D721Med (cell line): Measurements from ENCODE around the gene LRRC3C.

Experiments
- DNase-seq: peaks from one replicate; pipeline ENCODE4 v3.0.0; 2011; ENCODE audit warnings: low spot score; ENCODE audit not compliant: insufficient read length
- FAIRE-seq: peaks from 2 replicates; lab custom pipeline; 2011; peaks lifted over from hg19 to GRCh38; lab: Jason Lieb, UNC
- TF ChIP-seq, protein P1 (sequence below): IDR thresholded peaks from 2 replicates; pipeline ENCODE4 v1.5.1; 2012; ENCODE audit warnings: mild to moderate bottlenecking, control low read depth; ENCODE audit not compliant: insufficient read depth; ENCODE audit errors: missing control alignments

Gene LRRC3C

DNA sequence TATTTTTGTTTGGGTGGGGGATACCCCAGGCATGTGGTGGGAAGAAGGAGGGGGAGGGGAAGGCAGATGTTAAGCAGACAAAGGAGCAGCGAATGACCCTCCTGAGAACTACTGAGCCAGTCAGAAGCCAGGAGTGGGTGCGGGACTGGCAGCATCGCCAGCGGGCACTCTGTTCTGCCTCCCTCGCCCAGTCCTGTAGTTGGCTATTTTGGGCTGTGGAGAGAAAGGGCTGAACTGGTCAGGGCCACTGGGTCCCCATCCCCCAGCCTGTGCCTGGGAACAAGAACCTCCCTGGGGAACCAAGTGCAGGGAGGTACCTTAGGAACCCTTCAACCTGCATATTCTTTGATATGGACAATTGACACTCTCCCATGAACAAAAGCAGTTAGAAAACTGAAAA, 6.4 kb downstream of the LRRC3C start:
- DNase-seq (no peak), FAIRE-seq (no peak)
- TF ChIP-seq, protein P1, sequence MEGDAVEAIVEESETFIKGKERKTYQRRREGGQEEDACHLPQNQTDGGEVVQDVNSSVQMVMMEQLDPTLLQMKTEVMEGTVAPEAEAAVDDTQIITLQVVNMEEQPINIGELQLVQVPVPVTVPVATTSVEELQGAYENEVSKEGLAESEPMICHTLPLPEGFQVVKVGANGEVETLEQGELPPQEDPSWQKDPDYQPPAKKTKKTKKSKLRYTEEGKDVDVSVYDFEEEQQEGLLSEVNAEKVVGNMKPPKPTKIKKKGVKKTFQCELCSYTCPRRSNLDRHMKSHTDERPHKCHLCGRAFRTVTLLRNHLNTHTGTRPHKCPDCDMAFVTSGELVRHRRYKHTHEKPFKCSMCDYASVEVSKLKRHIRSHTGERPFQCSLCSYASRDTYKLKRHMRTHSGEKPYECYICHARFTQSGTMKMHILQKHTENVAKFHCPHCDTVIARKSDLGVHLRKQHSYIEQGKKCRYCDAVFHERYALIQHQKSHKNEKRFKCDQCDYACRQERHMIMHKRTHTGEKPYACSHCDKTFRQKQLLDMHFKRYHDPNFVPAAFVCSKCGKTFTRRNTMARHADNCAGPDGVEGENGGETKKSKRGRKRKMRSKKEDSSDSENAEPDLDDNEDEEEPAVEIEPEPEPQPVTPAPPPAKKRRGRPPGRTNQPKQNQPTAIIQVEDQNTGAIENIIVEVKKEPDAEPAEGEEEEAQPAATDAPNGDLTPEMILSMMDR = no peak

DNA sequence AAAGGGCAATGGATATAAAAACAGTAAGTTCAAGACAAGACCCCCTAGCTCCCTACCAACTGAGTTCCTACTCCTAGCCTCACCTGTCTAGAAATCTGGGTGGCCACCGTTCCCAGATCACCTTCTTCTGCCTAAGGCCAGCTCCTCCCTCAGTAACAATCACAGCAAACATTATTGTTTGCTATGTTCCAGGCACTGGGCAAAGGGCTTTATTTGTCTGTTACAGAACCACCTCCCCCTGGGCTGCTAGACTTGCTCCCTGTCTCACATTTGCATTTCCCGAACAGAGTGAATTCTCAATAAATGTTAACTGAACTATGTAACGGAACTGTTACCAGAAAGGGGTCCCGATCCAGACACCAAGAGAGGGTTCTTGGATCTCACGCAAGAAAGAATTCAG, 6.8 kb downstream of the LRRC3C start:
- TF ChIP-seq, protein P1 = no peak
- DNase-seq = no peak
- FAIRE-seq = no peak

DNA sequence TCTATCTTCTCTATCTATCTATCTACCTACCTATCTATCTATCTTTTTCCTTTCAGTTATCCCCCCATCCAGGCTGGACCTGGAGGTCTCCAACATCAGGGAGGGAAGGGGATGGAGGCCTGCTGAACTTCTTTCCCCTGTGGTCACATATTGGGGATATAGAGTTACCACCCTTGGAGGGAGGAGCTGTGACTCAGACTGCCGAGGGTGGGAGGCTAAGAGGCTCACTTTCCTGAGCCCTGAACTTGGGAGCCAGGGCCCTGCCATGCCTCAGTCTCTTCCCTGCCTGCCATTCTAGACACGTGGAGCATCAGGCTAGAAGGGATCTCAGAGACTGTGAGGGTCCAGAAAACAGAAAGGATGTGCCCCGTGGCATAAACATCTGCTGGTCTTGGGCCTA, 8.4 kb downstream of the LRRC3C start:
- TF ChIP-seq, protein P1 = no peak
- DNase-seq = no peak
- no peak for FAIRE-seq

- no peak for DNase-seq
- no peak for FAIRE-seq
- TF ChIP-seq, protein P1 = no peak
Measured at GRCh38 chr17:39937447-39937846, 9.9 kb downstream of the LRRC3C start.

GRCh38 chr17:39938140-39938869, 10.8 kb downstream of the LRRC3C start:
- TF ChIP-seq, protein P1 = no peak
- no peak for FAIRE-seq
- DNase-seq = no peak

GRCh38 chr17:39939106-39939505, 11.6 kb downstream of the LRRC3C start:
- no peak for FAIRE-seq
- TF ChIP-seq, protein P1 = no peak
- DNase-seq = no peak
